Esophagus squamous epithelium (tissue), 4 donors: ENCODE data around the gene OR56A3.

Experiments
- POLR2A ChIP-seq, 4 donors: fragments of 450-650 bp; IDR thresholded peaks; one replicate each; pipeline ENCODE4 v1.6.1; 2017; ENCODE audit warnings: antibody characterized with exemption in 4 of 4, mild to moderate bottlenecking in 4 of 4, moderate library complexity in 3 of 4
- TF ChIP-seq, protein P1 (sequence below), 6 experiments: fragments of 450-650 bp in 4 of 6; fragments of 200-600 bp in 2 of 6; sonication (generic) in 2 of 6; IDR thresholded peaks; one replicate each; pipeline ENCODE4 v1.5.1; 2016 to 2019; ENCODE audit warnings: antibody characterized with exemption in 6 of 6, mild to moderate bottlenecking in 4 of 6, moderate library complexity in 4 of 6

DNA sequence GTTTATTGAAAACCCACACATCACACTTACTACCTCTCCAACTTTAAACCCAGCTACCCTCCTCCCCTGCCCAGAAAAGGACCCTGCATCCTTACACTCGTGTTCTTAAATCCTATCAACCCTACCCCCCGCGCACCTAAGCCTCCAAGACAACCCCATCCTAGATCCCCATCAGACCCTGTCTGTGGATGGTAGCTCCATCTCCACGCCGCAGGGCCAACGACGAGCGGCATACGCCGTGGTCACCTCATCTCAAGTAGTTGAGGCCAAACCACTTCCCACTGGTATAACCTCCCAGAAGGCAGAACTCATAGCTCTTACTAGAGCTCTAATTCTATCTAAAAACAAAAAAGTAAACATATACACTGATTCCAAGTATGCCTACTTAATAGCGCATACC, 9.4 kb upstream of the OR56A3 start:
- TF ChIP-seq, protein P1, sequence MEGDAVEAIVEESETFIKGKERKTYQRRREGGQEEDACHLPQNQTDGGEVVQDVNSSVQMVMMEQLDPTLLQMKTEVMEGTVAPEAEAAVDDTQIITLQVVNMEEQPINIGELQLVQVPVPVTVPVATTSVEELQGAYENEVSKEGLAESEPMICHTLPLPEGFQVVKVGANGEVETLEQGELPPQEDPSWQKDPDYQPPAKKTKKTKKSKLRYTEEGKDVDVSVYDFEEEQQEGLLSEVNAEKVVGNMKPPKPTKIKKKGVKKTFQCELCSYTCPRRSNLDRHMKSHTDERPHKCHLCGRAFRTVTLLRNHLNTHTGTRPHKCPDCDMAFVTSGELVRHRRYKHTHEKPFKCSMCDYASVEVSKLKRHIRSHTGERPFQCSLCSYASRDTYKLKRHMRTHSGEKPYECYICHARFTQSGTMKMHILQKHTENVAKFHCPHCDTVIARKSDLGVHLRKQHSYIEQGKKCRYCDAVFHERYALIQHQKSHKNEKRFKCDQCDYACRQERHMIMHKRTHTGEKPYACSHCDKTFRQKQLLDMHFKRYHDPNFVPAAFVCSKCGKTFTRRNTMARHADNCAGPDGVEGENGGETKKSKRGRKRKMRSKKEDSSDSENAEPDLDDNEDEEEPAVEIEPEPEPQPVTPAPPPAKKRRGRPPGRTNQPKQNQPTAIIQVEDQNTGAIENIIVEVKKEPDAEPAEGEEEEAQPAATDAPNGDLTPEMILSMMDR (IDR thresholded peaks at IDR 0.05) = no peak
- no peak for TF ChIP-seq POLR2A (IDR thresholded peaks at IDR 0.05)
